ENCODE results near the gene RPS6KA5.
"Not testable (repeated sequence)": the region's sequence is repeated elsewhere in the genome, so short reads cannot be mapped to it uniquely, and the experiment has no call there.

RPS6KA5 gene

GRCh38 chr14:91060351-91061055, at the start of gene RPS6KA5:
RPS6KA5 (minus strand) TSS chr14:91060641; CDS start chr14:91060434, 207 bp downstream.
- peak; percentile 100 for DNase-seq

- DNase-seq, result peak; percentile 35
Observed at GRCh38 chr14:91108941-91109611, 48.6 kb upstream of the RPS6KA5 start.

GRCh38 chr14:91103116-91103515, 42.7 kb upstream of the RPS6KA5 start:
- no peak for DNase-seq

- DNase-seq, result peak; percentile 26
Observed at GRCh38 chr14:91100102-91100501, 39.7 kb upstream of the RPS6KA5 start.

GRCh38 chr14:91098591-91098990, 38.1 kb upstream of the RPS6KA5 start:
- no peak for DNase-seq

- not testable (repeated sequence) for DNase-seq
Observed at GRCh38 chr14:91097657-91098056, 37.2 kb upstream of the RPS6KA5 start.

GRCh38 chr14:91095178-91095577, 34.7 kb upstream of the RPS6KA5 start:
- no peak for DNase-seq

- no peak for DNase-seq
Observed at GRCh38 chr14:91094772-91095171, 34.3 kb upstream of the RPS6KA5 start.

- DNase-seq, result not testable (repeated sequence)
Observed at GRCh38 chr14:91093743-91094472, 33.5 kb upstream of the RPS6KA5 start.

- DNase-seq, result no peak
Observed at GRCh38 chr14:91092073-91092472, 31.6 kb upstream of the RPS6KA5 start.

GRCh38 chr14:91090743-91091142, 30.3 kb upstream of the RPS6KA5 start:
- DNase-seq, result no peak

- DNase-seq, result no peak
Observed at GRCh38 chr14:91089958-91090535, 29.6 kb upstream of the RPS6KA5 start.

GRCh38 chr14:91088585-91089235, 28.3 kb upstream of the RPS6KA5 start:
- no peak for DNase-seq

- not testable (repeated sequence) for DNase-seq
Observed at GRCh38 chr14:91087470-91087869, 27.0 kb upstream of the RPS6KA5 start.

- no peak for DNase-seq
Observed at GRCh38 chr14:91084516-91084915, 24.1 kb upstream of the RPS6KA5 start.

- DNase-seq, result no peak
Observed at GRCh38 chr14:91082282-91082681, 21.8 kb upstream of the RPS6KA5 start.

GRCh38 chr14:91080071-91080470, 19.6 kb upstream of the RPS6KA5 start:
- no peak for DNase-seq

GRCh38 chr14:91078095-91078737, 17.8 kb upstream of the RPS6KA5 start:
- peak; percentile 64 for DNase-seq

- no peak for DNase-seq
Observed at GRCh38 chr14:91075553-91075952, 15.1 kb upstream of the RPS6KA5 start.

GRCh38 chr14:91070572-91070971, 10.1 kb upstream of the RPS6KA5 start:
- no peak for DNase-seq

GRCh38 chr14:91068642-91069041, 8.2 kb upstream of the RPS6KA5 start:
- DNase-seq, result no peak

- peak; percentile 32 for DNase-seq
Observed at GRCh38 chr14:91067186-91067585, 6.7 kb upstream of the RPS6KA5 start.

All from activated naive CD4-positive, alpha-beta T cell treated with Interleukin-2 at 50 U/mL for 16 hours (primary cell).